ENCODE results near the gene WDR27. TPM values are rescaled to one million over a fixed set of nuclear protein-coding genes. Genes with fewer than 3 reads are reported as not detected.

The WDR27 gene
- total RNA-seq, 1 donor from 2014 or later: 24.0 TPM

- DNase-seq (ENCODE audit: low read depth, low spot score): no peak
Observed at GRCh38 chr6:169640983-169641382, 60.8 kb downstream of the WDR27 start.

GRCh38 chr6:169640351-169640852, 61.4 kb downstream of the WDR27 start:
- no peak for DNase-seq (ENCODE audit: low read depth, low spot score)

- no peak for DNase-seq (ENCODE audit: low read depth, low spot score)
Observed at GRCh38 chr6:169639653-169640278, 62.1 kb downstream of the WDR27 start.

GRCh38 chr6:169638915-169639314, 62.9 kb downstream of the WDR27 start:
- no peak for DNase-seq (ENCODE audit: low read depth, low spot score)

- DNase-seq (ENCODE audit: low read depth, low spot score): no peak
Observed at GRCh38 chr6:169638388-169638787, 63.4 kb downstream of the WDR27 start.

GRCh38 chr6:169635345-169635744, 66.5 kb downstream of the WDR27 start:
- no peak for DNase-seq (ENCODE audit: low read depth, low spot score)

GRCh38 chr6:169632841-169633240, 69.0 kb downstream of the WDR27 start:
- no peak for DNase-seq (ENCODE audit: low read depth, low spot score)

GRCh38 chr6:169629256-169629655, 72.6 kb downstream of the WDR27 start:
- no peak for DNase-seq (ENCODE audit: low read depth, low spot score)

GRCh38 chr6:169627736-169628607, 73.9 kb downstream of the WDR27 start:
- no peak for DNase-seq (ENCODE audit: low read depth, low spot score)

GRCh38 chr6:169626649-169627048, 75.2 kb downstream of the WDR27 start:
- no peak for DNase-seq (ENCODE audit: low read depth, low spot score)

- no peak for DNase-seq (ENCODE audit: low read depth, low spot score)
Observed at GRCh38 chr6:169626169-169626568, 75.7 kb downstream of the WDR27 start.

- DNase-seq (ENCODE audit: low read depth, low spot score): no peak
Observed at GRCh38 chr6:169625376-169625775, 76.5 kb downstream of the WDR27 start.

GRCh38 chr6:169624785-169625184, 77.0 kb downstream of the WDR27 start:
- no peak for DNase-seq (ENCODE audit: low read depth, low spot score)

- DNase-seq (ENCODE audit: low read depth, low spot score): no peak
Observed at GRCh38 chr6:169623975-169624374, 77.9 kb downstream of the WDR27 start.

- DNase-seq (ENCODE audit: low read depth, low spot score): no peak
Observed at GRCh38 chr6:169623343-169623742, 78.5 kb downstream of the WDR27 start.

GRCh38 chr6:169622618-169623017, 79.2 kb downstream of the WDR27 start:
- DNase-seq (ENCODE audit: low read depth, low spot score): no peak

- no peak for DNase-seq (ENCODE audit: low read depth, low spot score)
Observed at GRCh38 chr6:169621311-169621710, 80.5 kb downstream of the WDR27 start.

GRCh38 chr6:169620171-169621130, 81.4 kb downstream of the WDR27 start:
- DNase-seq (ENCODE audit: low read depth, low spot score): no peak

GRCh38 chr6:169619650-169620049, 82.2 kb downstream of the WDR27 start:
- no peak for DNase-seq (ENCODE audit: low read depth, low spot score)

GRCh38 chr6:169618526-169619490, 83.0 kb downstream of the WDR27 start:
- no peak for DNase-seq (ENCODE audit: low read depth, low spot score)

Data from pulmonary artery endothelial cell (primary cell).